Measurements from ENCODE around the gene SH3RF2.

SH3RF2 gene

DNA sequence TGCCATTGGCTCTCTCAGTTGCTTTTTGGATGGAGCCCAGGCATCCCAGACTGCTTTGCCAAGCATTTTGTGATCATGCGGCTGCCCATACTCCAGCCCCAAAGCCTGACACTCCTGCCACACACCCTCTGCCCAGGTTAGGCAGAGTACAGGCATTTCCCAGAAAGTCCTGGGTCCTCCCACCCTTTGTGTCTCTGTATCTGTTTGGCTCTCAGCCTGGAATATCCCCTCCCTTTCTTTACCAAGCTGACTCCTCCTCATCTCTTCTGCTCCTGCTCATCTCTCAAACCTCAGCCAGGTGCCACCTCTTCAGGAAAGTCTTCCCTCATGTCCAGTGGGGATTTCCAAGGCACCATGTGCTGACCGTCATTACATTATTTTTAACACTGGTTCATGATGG, 14.3 kb upstream of the SH3RF2 start:
- DNase-seq (ENCODE audit: low spot score), result no peak

DNA sequence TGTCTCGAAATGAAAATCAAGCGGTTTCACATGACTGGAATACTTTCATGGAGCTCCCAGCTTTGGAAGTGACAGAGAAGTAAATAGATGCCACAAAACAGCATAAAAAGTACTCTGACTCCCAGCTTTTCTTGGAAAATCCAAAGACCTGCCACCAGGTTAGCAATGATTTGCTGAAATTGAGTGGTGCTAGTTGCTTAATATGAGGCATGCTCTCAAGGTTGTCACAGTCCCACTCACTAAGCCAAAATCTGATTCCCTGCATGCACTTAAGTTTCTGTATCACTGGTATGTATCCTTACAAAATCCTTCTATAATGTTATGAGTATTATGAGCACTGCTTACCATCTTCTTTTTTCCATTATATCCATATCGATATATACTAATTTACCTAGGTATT, 13.0 kb upstream of the SH3RF2 start:
- no peak for DNase-seq (ENCODE audit: low spot score)

DNA sequence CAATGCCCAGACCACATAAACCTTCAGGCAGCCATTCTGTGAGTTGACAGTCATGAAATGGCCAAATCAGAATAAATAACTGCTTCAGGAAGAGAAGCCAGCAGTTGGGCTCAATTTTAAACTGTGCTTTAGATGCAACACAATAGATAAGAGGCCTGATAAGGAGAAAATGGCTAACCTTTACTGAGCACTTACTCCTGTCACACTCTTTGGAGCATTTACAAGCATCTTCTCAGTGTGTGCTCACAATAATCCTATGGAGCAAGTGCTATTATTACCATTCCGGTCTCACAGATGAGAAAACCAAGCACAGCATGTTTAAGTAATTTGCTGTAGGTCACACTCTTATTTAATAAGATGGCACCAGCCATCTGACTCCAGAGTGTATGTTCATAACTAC, 11.5 kb upstream of the SH3RF2 start:
- no peak for DNase-seq (ENCODE audit: low spot score)

DNA sequence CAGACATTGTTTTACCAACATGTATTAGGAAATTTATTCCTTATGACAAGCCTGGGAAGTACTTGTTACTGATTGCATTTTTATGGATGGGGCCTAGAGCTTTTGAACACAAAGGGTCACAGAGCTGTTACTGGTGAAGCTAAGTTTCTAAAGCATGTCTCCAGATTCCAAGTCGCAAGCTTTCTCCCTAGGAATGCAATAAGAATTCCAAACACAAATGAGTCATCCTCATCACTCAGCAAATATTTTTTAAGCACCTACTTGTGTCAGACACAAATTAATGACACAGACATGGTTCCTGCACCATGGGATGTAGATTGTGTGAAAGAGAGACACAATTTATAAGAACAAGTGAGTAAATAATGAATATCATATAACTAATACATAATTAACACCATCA, 11.0 kb upstream of the SH3RF2 start:
- no peak for DNase-seq (ENCODE audit: low spot score)

DNA sequence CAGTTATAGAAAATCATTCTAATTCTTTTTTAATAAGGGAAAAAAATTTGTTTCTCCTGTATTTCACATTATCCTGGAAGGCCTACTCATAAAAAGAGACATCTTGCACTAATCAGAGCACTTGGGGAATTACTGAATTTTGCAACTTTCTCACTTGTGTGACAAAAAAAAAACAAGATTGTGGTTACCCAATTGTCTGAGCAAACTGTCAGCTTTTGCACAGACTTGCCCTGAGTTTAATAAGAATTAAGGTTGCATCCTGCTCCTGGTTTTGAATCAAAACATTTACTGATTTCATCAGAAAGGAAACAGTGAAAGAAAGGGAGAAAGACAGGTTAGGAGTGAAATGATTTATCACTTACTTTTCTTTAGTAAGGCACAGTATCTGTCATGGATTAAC, 10.6 kb upstream of the SH3RF2 start:
- DNase-seq (ENCODE audit: low spot score), result no peak

DNA sequence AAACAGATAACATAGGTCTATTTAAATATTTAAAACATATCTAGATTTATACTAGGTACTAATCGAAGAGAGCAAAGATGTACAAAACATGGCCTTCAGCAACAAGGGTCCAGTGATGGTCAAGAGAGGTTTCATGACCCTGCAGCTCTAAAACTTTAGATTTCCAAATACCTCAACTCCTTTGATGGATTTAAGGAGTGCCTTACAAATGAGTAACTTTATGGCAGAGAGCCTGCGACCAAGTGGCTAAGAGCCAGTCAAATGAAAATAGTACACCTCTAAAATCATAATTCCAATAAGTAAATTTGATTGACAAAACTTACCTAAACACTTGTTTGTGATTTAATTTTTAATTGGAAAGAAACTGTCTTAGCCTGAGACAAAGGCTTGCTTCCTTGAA, 4.7 kb upstream of the SH3RF2 start:
- no peak for DNase-seq (ENCODE audit: low spot score)

DNA sequence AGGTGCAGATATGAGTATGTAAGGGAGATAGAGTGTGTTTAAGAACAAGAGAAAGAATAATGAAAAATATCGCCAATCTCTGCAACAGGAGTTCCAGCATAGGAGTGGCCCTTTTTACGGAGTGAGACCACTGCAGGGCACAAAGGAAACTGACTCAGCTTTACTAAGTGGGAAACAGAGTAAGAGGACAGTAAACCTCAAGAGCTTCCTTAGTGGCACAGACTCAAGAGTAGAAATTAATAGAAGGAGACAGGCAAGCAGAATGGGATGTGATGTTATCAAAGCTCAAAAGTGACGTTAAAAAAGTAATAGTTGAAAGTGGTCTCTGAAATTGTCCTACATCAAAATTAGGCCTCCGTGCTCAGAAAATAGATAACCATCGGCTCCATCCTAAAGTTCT, 2.1 kb upstream of the SH3RF2 start:
- DNase-seq (ENCODE audit: low spot score), result no peak

DNA sequence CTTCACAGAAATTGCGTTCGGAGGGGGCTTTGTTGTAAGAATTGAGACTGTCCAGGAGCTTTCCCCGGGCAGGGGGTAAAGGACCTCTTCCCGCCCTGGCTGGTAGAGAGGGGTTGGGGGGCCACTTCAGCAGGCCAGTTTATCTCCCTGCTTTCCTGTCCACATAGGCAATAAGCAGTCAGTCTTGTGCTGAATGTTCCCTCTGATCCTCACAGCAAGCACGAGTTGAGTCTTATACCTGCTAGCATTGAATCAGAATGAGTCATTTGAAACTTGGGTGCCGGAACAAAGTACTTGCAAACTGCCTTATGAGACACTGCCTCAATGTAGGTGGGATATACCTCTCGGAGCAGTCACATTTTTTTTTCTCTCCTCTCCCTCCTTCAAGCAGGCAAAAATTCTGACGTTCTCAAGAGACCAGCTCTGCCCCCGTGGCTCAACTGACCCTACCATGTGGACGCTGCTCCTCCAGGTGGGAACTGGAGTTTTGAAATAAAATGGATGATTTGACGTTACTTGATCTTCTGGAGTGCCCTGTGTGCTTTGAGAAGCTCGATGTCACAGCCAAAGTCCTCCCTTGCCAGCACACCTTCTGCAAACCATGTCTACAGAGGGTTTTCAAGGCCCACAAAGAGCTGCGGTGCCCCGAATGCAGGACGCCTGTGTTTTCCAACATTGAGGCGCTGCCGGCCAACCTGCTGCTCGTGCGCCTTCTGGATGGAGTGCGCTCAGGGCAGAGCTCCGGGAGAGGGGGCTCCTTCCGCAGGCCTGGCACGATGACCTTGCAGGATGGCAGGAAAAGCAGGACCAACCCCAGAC, 1.3 kb downstream of the SH3RF2 start:
- DNase-seq (ENCODE audit: low spot score), result no peak

DNA sequence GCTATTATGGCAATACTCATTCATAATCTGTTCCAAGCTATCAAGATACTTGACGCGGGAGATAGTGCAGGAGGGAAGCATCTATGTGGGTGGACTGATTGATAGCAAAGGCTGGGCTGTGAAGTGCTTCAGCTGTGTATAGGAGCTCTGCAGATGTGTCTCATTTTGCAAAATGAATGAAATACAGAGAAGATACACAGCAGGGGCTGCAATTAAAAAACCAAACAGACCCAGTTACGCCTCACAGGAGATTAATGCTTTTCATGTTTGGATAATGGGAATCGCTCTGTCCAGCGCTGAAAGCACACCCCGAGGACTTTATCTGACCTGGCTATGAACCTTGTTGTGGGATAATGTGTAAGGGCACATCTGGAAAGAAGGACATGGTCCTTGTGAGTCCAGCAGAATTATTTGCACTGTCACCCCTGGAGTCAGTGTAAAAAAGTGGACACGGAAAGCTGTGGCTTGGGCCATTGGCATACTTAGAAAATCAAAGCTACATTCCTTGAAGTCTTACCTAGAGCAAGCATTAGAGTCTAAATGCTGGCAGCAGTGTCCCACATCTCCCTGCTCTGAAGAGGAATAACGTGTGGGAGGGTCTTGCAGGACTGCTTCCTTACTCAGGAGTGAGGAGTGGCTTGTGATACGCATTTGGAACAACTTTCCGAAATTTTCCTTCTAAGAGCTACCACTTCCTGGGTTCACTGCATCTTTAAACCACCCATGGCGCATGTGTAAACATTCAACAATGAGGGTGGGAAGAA, 2.6 kb downstream of the SH3RF2 start:
- DNase-seq (ENCODE audit: low spot score), result no peak

DNA sequence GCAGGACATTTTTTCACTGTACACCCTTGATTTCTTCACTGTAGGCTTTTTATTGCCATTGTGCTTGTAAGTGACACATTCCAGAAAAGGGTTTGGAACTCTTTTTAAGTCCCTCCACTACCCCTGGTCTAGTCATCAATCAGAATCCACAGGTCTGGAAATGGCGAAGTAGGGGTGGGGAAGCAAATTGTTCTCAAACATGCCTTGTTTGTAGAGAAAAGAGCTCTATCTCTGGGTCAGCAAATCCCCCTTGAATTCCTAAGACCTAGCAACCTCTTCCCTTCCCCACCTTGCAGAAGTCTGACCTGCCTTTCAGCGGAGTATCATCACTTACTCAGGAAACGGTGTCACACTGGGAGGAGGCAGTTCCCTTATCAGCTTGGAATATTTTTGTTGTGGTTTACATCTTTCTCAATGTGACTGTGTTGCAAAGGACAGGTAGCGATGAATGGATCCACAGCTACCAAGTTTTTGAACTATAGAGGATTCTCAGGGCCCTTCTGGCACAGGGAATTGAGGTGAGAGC, 3.2 kb downstream of the SH3RF2 start:
- no peak for DNase-seq (ENCODE audit: low spot score)

DNA sequence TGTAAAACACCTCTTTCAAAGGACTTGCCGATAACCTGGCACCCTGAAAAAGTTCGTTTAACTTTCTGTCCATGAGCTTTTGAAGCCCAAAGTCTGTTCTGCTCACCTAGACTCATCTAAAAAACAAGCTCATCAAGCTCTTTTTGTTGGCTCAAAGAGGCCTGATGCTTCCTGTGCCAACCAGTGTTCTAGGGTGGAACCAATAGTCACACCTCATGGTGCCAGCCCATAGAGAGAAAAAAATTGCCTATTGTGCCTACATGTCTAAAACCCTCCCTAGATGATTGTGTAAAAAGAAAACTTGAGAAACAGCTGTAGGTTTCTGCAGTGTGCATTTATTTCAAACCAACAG, 4.7 kb downstream of the SH3RF2 start:
- no peak for DNase-seq (ENCODE audit: low spot score)

DNA sequence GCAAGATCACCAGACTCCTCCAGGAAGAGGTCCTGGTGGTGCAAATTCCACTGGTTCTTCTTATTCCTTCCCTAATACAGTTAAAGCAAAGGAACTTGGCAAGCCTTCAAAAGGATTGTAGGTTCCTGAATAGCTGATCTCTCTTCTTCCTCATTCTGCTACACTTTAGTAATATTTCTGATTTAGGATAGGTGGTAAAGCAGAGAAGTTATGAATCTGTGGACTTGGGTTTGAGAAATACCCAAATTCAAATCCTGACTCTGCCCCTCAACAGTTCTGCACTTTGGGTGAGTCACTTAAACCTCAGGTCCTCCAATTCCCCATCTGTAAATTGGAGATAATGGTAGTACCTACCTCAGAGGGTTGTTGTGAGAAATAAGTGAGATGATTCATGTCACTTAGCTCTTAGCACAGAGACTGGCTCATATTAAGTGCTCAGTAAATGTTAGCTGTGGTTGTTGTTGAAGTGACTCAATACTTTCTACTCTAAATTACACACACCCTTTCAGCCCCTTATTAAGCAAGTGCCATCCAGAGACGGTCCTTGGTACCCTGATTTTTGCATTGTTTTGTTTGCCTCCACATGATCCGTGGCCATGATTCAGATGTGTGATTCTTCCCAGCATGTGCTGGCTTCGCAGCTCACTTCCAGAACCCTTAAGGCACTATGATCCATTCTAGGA, 5.2 kb downstream of the SH3RF2 start:
- DNase-seq (ENCODE audit: low spot score), result no peak

DNA sequence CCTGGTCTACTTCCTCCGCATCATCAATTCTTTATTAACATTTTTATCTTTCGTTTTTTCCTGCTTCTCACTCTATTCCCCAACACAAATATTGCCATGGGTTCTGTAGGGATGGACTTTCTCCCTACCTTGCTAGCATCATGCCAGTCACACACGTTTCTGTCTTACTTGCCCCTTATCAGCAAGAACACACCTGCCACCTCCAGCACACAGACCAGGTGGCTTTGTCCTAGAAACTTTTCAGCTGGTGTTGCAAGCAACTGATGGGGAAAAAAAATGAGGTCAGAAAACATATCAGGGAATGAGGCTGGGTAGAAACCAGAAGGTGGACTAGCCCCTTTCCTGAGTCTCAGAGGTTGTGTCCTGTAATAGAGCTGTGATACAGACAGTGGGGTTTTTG, 5.8 kb downstream of the SH3RF2 start:
- no peak for DNase-seq (ENCODE audit: low spot score)

DNA sequence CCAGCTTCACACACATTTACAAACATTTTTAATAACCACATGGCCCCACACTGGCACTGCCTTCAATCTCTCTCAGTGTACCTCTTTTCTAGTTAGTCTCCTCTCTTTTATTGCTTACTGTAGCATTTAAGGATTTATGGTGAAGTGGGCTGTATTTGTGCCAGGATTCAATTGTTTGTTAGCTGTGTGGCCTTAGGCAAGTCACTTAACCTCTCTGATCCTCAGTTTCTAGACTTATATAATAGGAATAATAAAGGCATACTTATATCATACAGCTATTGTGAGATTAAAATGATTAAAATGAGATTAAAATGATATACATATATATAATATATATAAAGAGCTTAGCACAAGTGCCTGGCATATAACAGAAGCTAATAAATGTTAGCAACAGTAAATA, 6.4 kb downstream of the SH3RF2 start:
- DNase-seq (ENCODE audit: low spot score), result no peak

DNA sequence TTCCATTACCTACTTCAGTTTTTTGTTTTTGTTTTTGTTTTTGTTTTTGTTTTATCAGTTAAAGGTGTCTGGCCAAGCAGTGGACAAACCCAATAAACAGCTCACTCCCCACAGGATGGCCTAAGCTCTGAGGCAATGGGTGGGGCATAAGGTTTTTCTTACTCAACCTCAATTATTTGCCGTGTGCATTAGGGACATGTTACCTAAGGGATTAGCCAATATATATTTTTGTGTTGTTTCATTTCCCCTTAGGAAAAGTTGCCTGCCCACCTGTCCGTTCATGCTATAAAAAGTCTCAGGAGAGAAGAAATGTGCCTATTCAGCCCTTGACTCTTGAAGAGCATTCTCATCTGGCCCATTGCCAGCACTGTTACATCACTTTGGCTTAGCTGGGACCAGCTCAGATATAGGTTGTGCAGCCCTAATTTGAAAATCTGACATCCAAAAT, 7.3 kb downstream of the SH3RF2 start:
- DNase-seq (ENCODE audit: low spot score), result peak; percentile 42

DNA sequence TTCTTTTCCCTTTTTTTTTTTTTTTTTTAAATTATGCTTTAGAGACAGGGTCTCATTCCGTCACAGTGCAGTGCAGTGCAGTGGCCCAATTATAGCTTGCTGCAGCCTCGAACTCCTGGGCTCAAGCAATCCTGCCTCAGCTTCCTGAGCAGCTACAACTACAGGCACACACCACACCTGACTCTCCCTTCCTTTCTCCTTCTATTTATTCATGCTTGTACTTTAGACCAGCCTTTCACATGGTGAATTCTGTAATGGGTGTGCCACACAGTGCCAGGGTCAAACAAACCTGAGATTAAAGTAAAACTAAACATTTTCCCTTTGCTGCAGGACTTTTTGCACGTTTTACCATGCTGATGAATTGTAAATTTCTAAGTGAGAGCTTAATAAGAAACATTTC, 8.0 kb downstream of the SH3RF2 start:
- DNase-seq (ENCODE audit: low spot score), result no peak

DNA sequence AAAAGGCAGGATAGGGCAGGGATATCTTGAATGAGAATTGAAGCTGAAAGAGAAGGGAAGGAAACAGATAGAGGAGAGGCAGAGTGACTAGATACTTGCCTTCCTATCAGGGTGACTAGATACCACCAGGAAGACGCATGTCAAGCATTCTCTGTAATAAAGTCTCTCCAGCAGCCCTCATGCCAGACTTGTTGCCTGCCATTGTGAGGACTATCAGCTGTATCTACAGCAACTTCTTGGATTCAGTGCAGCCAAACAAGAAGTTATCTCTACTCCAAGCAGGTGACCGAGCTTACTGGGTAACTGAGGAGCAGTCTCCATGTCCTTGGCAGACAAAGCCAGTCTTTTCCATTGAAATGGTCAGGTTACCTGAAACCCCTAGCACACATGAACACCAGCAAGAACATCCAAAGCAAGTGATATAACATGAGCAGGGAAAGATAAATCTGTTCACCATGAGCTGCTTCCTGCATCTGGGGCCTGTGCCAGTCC, 9.3 kb downstream of the SH3RF2 start:
- no peak for DNase-seq (ENCODE audit: low spot score)

DNA sequence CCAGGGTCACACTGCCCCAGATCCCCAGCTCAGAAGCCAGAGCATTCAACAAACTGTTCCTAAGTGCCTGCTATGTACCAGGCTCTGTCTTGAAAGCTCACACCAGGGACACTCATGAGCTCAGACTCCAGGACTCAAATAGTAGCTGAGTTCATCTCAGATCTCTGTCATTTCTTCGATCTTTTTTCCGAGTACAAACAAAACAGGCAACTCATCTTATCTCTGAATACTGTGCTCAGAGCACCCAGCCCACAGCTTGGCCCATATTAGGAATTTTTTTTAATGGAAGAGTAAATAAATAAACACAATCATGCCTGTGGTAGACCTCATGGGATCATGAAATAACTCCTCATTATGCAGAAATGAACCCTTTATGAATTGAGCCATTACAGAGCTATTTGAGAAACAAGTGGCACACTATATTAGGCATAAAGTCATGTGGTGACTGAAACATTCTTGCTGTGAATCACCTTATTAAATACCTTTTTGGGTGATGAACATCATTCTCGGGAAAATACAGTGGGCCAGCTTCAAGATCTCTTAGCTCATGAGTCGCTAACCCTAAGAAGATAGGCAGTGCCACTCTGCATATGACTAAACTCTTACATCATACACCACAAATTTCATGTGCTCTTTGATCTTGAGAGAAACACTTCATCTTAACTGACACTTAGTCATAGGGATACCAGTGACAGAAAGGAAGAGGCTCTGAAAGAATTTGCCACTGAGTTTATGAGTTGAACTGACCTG, 9.9 kb downstream of the SH3RF2 start:
- DNase-seq (ENCODE audit: low spot score), result no peak

DNA sequence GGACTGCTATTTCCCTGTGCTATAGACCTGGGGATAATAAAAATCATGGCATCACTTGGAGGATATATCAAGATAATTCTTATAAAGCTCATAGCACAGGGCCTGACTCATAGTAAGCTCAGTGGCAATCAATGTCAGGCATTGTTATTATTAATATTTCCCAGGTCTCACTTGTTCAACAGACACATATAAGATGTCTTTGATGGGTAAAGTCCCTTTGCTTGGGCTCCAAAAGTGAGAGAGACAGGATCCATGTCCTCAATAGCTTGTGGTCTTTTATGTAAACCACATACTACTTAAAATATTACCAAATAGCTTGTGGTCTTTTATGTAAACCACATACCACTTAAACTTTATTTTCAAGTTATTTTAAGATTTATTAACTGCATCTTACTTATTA, 11.2 kb downstream of the SH3RF2 start:
- no peak for DNase-seq (ENCODE audit: low spot score)

DNA sequence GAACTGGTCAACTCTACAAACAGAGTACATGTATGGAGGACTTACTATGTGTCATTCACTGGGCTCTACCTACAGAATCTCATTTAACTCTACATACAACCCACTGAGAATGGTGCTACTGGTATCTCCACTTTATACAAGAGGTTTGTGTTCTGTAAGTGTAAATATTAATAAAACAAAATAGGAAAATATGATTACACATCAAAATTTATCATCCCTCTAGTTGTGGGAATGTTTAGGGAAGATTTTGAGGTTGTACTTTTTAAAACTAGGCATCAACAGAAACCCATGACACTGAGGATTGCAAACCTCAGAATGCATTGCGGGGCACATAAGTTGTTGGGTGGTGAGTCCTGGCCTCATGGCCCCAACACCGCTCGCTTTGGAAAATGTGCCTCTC, 11.7 kb downstream of the SH3RF2 start:
- DNase-seq (ENCODE audit: low spot score), result no peak

DNA sequence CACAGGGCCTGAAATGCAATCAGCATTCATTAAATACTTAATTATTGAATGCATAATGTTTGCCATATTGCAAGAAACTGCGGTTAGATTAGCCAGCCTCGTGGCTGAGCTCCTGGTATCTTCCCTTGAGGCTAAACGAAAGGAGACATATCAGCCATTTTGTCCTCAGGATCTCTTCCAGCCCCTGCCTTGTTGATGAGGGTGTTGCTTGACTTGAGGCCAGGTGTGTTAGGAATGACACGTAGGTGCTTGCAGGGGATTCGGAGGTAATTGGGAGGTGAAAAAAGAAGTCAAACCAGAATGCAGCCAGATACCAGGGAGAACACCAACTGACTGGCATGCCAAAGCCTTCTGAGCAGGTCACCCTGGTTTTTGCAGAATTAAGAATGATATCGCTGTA, 12.5 kb downstream of the SH3RF2 start:
- no peak for DNase-seq (ENCODE audit: low spot score)

DNA sequence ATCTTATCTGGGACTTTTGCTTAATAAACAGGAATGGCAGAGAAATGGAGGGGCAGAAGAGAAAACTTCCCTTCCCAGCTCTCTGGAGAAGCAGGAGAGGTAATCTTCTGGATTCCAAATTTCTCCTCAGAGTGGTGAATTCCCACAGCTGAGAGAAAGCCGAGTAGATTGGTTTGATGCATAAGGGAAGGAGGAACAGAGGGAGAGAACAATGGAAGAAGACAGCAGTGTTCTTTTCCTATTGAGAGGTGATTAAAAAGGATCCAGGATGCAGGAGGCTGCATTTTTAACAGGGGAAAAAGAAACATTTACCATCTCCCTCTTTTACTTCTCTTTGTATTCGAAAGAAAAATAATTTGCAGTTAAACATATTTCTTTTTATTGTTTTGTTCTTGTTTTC, 13.1 kb downstream of the SH3RF2 start:
- no peak for DNase-seq (ENCODE audit: low spot score)
